ENCODE data around the gene NOXO1. TPM values are rescaled to one million over a fixed set of nuclear protein-coding genes. Genes with fewer than 3 reads are reported as not detected.
A peak's percentile ranks its signal among the peaks of the same experiment; 100 is the strongest.

Gene NOXO1
- total and polyA plus RNA-seq, 9 of the 15 experiments (the other 6 are each of a cell fraction or from before 2014, with no cell fraction given): not detected

DNA sequence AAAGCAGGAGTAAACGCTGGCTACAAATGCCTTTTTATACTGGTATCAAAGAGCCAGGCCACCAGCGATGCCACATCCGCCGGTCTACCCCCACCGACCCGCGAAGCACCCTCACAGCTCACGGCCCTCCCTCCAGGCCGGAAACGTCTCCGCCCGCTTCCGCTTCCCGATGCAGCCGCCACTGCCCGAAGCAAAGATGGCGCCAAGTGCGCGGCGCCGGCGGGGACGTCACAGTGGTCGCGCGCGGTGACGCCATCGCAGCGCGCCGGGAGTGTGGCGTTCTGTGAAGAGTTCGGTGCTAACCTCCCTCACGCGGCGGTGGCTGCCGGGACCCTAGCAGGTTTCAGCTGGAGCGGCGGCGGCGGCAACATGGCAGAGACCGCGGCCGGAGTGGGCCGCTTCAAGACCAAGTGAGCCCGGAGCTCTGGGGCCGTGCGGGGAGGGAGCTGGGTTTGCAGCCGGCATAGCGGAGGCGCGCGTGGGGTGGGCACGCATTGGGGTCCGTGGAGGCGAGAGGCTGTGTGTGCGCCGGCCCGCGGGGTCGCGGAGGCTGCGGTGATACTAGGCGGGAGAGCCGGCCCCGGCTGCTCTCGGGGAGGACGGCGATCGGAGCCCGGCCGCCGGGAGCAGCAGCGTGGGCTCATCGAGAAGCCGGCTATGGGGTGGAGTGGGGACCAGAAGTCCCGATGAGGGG, 9.3 kb downstream of the NOXO1 start, which contains the start of gene TBL3 (continued):
- TF ChIP-seq, protein P1, sequence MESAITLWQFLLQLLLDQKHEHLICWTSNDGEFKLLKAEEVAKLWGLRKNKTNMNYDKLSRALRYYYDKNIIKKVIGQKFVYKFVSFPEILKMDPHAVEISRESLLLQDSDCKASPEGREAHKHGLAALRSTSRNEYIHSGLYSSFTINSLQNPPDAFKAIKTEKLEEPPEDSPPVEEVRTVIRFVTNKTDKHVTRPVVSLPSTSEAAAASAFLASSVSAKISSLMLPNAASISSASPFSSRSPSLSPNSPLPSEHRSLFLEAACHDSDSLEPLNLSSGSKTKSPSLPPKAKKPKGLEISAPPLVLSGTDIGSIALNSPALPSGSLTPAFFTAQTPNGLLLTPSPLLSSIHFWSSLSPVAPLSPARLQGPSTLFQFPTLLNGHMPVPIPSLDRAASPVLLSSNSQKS (CRISPR knock-in tag; IDR thresholded peaks at IDR 0.05): no peak
- TF ChIP-seq SNIP1 (IDR thresholded peaks at IDR 0.05; ENCODE audit: low read depth) (no peak), PHF8 (IDR thresholded peaks at IDR 0.05; ENCODE audit: borderline replicate concordance, low read length) (peak; percentile 86), RBM25 (IDR thresholded peaks at IDR 0.05; ENCODE audit: low read depth, low read length, severe bottlenecking) (no peak), NELFE (IDR thresholded peaks at IDR 0.05; ENCODE audit: insufficient read depth, insufficient read length) (no peak), SMAD4 (CRISPR knock-in tag; conservative IDR thresholded peaks at IDR 0.05) (peak; percentile 81), ZKSCAN3 (CRISPR knock-in tag; IDR thresholded peaks at IDR 0.05) (no peak), ESRRB (CRISPR knock-in tag; IDR thresholded peaks at IDR 0.05; ENCODE audit: borderline replicate concordance) (no peak), LARP7 (IDR thresholded peaks at IDR 0.05) (no peak), ZNF184 (CRISPR knock-in tag; IDR thresholded peaks at IDR 0.05) (no peak), ZNF79 (CRISPR knock-in tag; IDR thresholded peaks at IDR 0.05; ENCODE audit: low read depth) (peak; percentile 38; the same call in 1 of the 2 replicates), PRPF4 (IDR thresholded peaks at IDR 0.05; ENCODE audit: insufficient read depth, low read depth, low read length, poor library complexity, severe bottlenecking) (peak; percentile 91)
- TF ChIP-seq, protein P2, sequence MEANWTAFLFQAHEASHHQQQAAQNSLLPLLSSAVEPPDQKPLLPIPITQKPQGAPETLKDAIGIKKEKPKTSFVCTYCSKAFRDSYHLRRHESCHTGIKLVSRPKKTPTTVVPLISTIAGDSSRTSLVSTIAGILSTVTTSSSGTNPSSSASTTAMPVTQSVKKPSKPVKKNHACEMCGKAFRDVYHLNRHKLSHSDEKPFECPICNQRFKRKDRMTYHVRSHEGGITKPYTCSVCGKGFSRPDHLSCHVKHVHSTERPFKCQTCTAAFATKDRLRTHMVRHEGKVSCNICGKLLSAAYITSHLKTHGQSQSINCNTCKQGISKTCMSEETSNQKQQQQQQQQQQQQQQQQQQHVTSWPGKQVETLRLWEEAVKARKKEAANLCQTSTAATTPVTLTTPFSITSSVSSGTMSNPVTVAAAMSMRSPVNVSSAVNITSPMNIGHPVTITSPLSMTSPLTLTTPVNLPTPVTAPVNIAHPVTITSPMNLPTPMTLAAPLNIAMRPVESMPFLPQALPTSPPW (CRISPR knock-in tag; IDR thresholded peaks at IDR 0.05): peak; percentile 79
- TF ChIP-seq, protein P3, sequence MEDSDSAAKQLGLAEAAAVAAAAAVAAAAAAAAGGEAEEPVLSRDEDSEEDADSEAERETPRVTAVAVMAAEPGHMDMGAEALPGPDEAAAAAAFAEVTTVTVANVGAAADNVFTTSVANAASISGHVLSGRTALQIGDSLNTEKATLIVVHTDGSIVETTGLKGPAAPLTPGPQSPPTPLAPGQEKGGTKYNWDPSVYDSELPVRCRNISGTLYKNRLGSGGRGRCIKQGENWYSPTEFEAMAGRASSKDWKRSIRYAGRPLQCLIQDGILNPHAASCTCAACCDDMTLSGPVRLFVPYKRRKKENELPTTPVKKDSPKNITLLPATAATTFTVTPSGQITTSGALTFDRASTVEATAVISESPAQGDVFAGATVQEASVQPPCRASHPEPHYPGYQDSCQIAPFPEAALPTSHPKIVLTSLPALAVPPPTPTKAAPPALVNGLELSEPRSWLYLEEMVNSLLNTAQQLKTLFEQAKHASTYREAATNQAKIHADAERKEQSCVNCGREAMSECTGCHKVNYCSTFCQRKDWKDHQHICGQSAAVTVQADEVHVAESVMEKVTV (CRISPR knock-in tag; IDR thresholded peaks at IDR 0.05): peak; percentile 27; the same call in 1 of the 2 replicates
- TF ChIP-seq, protein P4, sequence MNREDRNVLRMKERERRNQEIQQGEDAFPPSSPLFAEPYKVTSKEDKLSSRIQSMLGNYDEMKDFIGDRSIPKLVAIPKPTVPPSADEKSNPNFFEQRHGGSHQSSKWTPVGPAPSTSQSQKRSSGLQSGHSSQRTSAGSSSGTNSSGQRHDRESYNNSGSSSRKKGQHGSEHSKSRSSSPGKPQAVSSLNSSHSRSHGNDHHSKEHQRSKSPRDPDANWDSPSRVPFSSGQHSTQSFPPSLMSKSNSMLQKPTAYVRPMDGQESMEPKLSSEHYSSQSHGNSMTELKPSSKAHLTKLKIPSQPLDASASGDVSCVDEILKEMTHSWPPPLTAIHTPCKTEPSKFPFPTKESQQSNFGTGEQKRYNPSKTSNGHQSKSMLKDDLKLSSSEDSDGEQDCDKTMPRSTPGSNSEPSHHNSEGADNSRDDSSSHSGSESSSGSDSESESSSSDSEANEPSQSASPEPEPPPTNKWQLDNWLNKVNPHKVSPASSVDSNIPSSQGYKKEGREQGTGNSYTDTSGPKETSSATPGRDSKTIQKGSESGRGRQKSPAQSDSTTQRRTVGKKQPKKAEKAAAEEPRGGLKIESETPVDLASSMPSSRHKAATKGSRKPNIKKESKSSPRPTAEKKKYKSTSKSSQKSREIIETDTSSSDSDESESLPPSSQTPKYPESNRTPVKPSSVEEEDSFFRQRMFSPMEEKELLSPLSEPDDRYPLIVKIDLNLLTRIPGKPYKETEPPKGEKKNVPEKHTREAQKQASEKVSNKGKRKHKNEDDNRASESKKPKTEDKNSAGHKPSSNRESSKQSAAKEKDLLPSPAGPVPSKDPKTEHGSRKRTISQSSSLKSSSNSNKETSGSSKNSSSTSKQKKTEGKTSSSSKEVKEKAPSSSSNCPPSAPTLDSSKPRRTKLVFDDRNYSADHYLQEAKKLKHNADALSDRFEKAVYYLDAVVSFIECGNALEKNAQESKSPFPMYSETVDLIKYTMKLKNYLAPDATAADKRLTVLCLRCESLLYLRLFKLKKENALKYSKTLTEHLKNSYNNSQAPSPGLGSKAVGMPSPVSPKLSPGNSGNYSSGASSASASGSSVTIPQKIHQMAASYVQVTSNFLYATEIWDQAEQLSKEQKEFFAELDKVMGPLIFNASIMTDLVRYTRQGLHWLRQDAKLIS (CRISPR knock-in tag; IDR thresholded peaks at IDR 0.05): peak; percentile 85
- TF ChIP-seq, protein P5, sequence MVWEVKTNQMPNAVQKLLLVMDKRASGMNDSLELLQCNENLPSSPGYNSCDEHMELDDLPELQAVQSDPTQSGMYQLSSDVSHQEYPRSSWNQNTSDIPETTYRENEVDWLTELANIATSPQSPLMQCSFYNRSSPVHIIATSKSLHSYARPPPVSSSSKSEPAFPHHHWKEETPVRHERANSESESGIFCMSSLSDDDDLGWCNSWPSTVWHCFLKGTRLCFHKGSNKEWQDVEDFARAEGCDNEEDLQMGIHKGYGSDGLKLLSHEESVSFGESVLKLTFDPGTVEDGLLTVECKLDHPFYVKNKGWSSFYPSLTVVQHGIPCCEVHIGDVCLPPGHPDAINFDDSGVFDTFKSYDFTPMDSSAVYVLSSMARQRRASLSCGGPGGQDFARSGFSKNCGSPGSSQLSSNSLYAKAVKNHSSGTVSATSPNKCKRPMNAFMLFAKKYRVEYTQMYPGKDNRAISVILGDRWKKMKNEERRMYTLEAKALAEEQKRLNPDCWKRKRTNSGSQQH (CRISPR knock-in tag; IDR thresholded peaks at IDR 0.05): peak; percentile 72; the same call in 1 of the 2 replicates

Data from K562 (cell line).